Thoracic aorta (tissue), 2 donors: Measurements from ENCODE around the gene PDK1. TPM values are rescaled to one million over a fixed set of nuclear protein-coding genes. Genes with fewer than 3 reads are reported as not detected.
"Not testable (repeated sequence)": the region's sequence is repeated elsewhere in the genome, so short reads cannot be mapped to it uniquely, and the experiment has no call there.

ENCODE experiments used
- ATAC-seq: fragments of 150-250 bp; one replicate; pipeline ENCODE4 v1.8.0; 2017; ENCODE audit warnings: low read depth; ENCODE audit not compliant: insufficient number of reproducible peaks, low FRiP score
- DNase-seq: peaks from one replicate; pipeline ENCODE4 v3.0.0-alpha.2; 2020; ENCODE audit warnings: low spot score
- H3K27ac ChIP-seq, 2 donors: fragments of 200-600 bp; sonication (generic); 1 replicate in 1 of 2; 2 replicates in 1 of 2; pipeline ENCODE4 v1.5.1; 2016; ENCODE audit warnings: mild to moderate bottlenecking in 2 of 2, moderate library complexity in 2 of 2
- H3K27me3 ChIP-seq: fragments of 200-600 bp; sonication (generic); replicated peaks from 2 replicates; pipeline ENCODE4 v1.6.0; 2016; ENCODE audit warnings: mild to moderate bottlenecking; ENCODE audit not compliant: insufficient read depth
- H3K36me3 ChIP-seq: fragments of 200-600 bp; sonication (generic); one replicate; pipeline ENCODE4 v1.5.1; 2016
- H3K4me1 ChIP-seq, 2 donors: fragments of 200-600 bp; sonication (generic); 1 replicate in 1 of 2; 2 replicates in 1 of 2; pipeline versions ENCODE4 v1.5.1 to v1.6.0; 2016; ENCODE audit warnings: low read depth in 2 of 2, mild to moderate bottlenecking in 1 of 2; ENCODE audit not compliant: control insufficient read depth in 1 of 2
- H3K4me3 ChIP-seq: fragments of 200-600 bp; sonication (generic); 2 replicates; pipeline ENCODE4 v1.5.1; 2016; ENCODE audit warnings: mild to moderate bottlenecking
- H3K9me3 ChIP-seq: fragments of 200-600 bp; sonication (generic); 2 replicates; pipeline ENCODE4 v1.5.1; 2016
- total RNA-seq, 2 donors: library from RNA; depleted of rRNA; stranded (reverse); fragments of >200 nt; gene quantifications; one replicate each; pipeline versions ENCODE4 v1.1.0 to v1.2.3, GENCODE V29; 2016
- TF ChIP-seq, protein P1 (sequence below): fragments of 200-600 bp; sonication (generic); IDR thresholded peaks from one replicate; pipeline ENCODE4 v1.5.1; 2019; ENCODE audit warnings: antibody characterized with exemption

The PDK1 gene
- total RNA-seq, 2 donors from 2014 or later, result 15.7 to 18.7 TPM

DNA sequence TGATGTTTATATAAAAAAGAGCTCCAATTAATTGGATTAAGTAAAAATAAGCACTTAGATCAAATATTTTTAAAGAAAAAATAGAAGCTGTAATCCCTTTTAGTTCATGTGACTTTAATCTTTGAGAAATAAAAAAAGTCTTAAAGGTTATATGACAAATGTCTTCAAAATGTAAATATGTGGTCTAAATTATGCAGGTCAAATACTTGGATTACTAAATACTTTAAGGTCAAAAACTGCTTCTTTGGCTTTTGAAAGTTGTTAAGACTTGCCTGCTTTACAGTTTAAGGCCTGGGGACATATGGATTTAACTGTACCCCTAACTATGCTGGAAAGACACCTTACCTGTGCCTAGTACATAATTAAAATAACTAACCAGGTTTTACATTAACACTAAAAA lies 15.5 kb upstream of the PDK1 start:
- Histone ChIP-seq H3K9me3 (no peaks in the 10 kb centered on the region), H3K4me3 (no peak overlapping the region), H3K27me3 (no peaks in the 10 kb centered on the region), H3K27ac (no peak overlapping the region), H3K36me3 (no peaks in the 10 kb centered on the region), H3K4me1 (no peaks in the 10 kb centered on the region)
- DNase-seq (no peak), ATAC-seq (no peak)
- TF ChIP-seq, protein P1, sequence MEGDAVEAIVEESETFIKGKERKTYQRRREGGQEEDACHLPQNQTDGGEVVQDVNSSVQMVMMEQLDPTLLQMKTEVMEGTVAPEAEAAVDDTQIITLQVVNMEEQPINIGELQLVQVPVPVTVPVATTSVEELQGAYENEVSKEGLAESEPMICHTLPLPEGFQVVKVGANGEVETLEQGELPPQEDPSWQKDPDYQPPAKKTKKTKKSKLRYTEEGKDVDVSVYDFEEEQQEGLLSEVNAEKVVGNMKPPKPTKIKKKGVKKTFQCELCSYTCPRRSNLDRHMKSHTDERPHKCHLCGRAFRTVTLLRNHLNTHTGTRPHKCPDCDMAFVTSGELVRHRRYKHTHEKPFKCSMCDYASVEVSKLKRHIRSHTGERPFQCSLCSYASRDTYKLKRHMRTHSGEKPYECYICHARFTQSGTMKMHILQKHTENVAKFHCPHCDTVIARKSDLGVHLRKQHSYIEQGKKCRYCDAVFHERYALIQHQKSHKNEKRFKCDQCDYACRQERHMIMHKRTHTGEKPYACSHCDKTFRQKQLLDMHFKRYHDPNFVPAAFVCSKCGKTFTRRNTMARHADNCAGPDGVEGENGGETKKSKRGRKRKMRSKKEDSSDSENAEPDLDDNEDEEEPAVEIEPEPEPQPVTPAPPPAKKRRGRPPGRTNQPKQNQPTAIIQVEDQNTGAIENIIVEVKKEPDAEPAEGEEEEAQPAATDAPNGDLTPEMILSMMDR, result no peak

DNA sequence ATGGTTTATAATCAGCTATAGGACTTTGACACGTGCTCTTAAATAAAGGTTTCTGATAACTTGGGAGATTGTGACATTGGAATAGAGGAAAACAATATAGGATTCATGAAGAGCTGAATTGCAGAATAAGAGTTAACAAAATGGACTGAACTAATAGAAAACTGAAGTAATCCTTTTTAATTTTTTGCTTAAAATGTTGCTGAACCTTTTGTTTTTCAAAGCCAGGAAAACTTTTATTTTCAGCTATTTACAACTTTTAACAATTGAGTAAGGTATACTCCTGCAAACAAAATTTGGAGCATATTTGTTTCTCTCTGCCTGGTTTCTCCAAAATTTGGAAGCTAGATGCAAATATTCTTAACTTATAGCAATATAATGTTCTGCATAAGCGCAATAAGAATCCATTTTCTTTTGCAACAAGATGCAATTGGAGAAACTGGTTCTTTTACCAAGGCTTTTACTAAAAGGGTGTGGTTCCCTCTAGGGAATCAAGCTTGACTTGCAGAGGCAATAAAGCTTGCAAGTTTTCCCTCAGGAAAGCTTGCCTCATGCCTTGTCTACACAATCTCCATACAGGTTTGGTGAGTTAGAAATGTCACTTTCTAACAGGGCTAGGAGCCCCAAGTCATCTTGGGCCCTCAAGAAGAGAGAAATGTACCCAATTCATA lies 10.3 kb upstream of the PDK1 start:
- Histone ChIP-seq H3K36me3 (no peaks in the 10 kb centered on the region), H3K4me1 (no peaks in the 10 kb centered on the region), H3K9me3 (no peaks in the 10 kb centered on the region), H3K4me3 (no peak overlapping the region), H3K27me3 (no peaks in the 10 kb centered on the region), H3K27ac (no peak overlapping the region)
- TF ChIP-seq, protein P1, result no peak
- ATAC-seq, result no peak
- no peak for DNase-seq

DNA sequence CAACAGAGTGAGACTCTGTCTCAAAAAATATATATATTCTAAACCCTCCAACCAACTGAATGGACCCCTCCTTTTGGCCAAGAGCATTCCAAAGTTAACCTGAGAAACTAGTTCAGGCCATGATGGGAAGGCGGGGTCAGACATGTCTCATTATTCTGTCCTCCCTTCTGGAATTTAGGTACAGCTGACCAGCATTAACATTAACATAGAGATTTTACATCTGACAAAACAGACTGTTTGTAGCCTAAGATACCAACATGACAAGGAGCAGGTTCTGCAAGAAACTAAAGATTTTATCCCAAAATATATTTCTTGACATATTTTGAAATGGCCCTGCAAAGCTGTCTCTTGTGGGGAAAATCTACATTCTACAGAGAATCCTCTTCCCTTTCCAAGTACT lies 6.8 kb upstream of the PDK1 start:
- no peak for ATAC-seq
- Histone ChIP-seq H3K36me3 (no peaks in the 10 kb centered on the region), H3K4me3 (no peak overlapping the region), H3K27me3 (no peaks in the 10 kb centered on the region), H3K27ac (no peak overlapping the region), H3K4me1 (no peaks in the 10 kb centered on the region), H3K9me3 (no peaks in the 10 kb centered on the region)
- TF ChIP-seq, protein P1, result no peak
- DNase-seq, result no peak

DNA sequence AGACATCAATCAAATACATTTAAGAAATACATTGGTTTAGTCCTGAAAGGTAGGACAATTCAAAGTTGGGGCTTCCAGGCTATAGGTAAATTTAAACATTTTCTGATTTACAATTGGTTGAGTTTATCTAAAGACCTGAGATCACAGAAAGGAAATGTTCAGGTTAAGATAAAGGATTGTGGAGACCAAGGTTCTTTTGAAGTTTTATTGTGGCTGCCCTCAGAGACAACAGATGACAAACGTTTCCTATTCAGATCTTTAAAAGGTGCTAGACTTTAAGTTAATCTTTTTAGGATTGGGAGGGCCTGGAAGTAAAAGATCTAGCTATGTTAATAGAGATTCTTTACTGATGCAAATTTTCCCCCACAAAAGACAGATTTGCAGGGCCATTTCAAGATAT lies 6.1 kb upstream of the PDK1 start:
- not testable (repeated sequence) for H3K4me3 ChIP-seq, H3K27me3 ChIP-seq, ATAC-seq, H3K27ac ChIP-seq, DNase-seq, H3K36me3 ChIP-seq, H3K9me3 ChIP-seq, H3K4me1 ChIP-seq

DNA sequence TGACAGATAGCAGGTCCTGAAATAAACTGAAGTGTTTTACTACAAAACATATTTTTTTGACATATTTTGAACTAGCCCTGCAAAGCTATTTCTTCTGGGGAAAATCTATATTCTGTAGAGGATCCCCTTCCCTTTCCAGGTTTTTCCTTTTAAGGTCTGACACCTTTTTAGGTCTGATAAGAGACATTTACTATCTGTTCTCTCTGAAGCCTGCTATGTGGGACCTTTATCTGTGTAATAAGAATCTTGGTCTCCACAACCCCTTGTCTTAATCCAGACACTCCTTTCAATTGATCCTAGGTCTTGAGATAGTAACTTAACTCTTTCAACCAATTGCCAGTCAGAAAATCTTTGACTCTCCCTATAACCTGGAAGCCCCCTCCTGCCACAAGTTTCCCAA lies 5.5 kb upstream of the PDK1 start:
- Histone ChIP-seq H3K4me3 (no peak overlapping the region), H3K27ac (no peak overlapping the region), H3K9me3 (no peaks in the 10 kb centered on the region), H3K27me3 (no peaks in the 10 kb centered on the region), H3K4me1 (no peaks in the 10 kb centered on the region), H3K36me3 (no peaks in the 10 kb centered on the region)
- DNase-seq (no peak), ATAC-seq (no peak)
- TF ChIP-seq, protein P1, result no peak

DNA sequence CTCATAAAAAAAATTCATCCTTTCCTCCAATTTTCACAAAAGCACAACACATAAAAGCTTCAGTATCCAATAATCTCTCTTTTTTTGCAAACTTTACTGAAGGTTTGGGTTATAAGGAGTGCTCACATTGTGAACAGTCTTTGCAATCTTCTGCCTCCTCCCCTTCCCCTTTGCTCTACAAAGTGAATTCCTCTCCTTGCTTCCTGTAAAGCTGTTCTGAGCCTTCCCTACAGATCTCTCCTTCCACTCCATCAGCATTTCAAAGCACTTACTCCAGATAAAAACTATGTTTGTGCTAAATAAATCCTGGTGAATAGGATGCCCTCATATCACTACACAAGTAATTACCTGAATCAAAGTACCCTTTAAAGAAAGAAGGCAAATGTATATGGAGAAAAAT lies 4.6 kb upstream of the PDK1 start:
- no peak for ATAC-seq
- Histone ChIP-seq H3K27ac (no peak overlapping the region), H3K36me3 (no peaks in the 10 kb centered on the region), H3K9me3 (no peaks in the 10 kb centered on the region), H3K27me3 (no peaks in the 10 kb centered on the region), H3K4me3 (no peak overlapping the region), H3K4me1 (no peaks in the 10 kb centered on the region)
- TF ChIP-seq, protein P1, result no peak
- no peak for DNase-seq
